GM12878 (cell line): ENCODE results near the gene TMEM256. TPM values are rescaled to one million over a fixed set of nuclear protein-coding genes. Genes with fewer than 3 reads are reported as not detected.

Source experiments
- ATAC-seq: fragments of 200-7000 bp; cut with Tn5 transposase; 3 replicates; pipeline ENCODE4 v1.9.1; 2020; ENCODE audit warnings: mild to moderate bottlenecking, moderate library complexity
- BruUV-seq: library from RNA; stranded (reverse); fragments of 400-500 nt; replicated peaks from 2 replicates; lab custom pipeline; 2021; lab: Mats Ljungman, UMichigan
- CTCF ChIA-PET: fragments of 300-600 bp; sonication (Branson Sonifier 250); formaldehyde crosslinking; extraction: SDS; loops from one replicate; lab custom pipeline; 2021; ENCODE audit warnings: inconsistent platforms; lab: Yijun Ruan, JAX
- POLR2A ChIA-PET: fragments of 350-600 bp; formaldehyde crosslinking; extraction: SDS; loops from one replicate; lab custom pipeline; 2021; ENCODE audit warnings: inconsistent platforms; lab: Charles Lee
- RAD21 ChIA-PET: fragments of 300-600 bp; sonication (Branson Sonifier 250); formaldehyde crosslinking; loops from one replicate; lab custom pipeline; 2023; ENCODE audit warnings: antibody characterized with exemption; ENCODE audit not compliant: unreplicated experiment; lab: Charles Lee
- SMC1A ChIA-PET: fragments of 300-600 bp; sonication (Branson Sonifier 250); formaldehyde crosslinking; loops from one replicate; lab custom pipeline; 2023; ENCODE audit not compliant: unreplicated experiment, uncharacterized antibody; lab: Charles Lee
- DNase-seq: peaks from one replicate; pipeline ENCODE4 v3.0.0-alpha.2; 2011; ENCODE audit warnings: low read depth, low spot score
- FAIRE-seq: peaks from 3 replicates; lab custom pipeline; 2011; peaks lifted over from hg19 to GRCh38; lab: Jason Lieb, UNC
- H2AFZ ChIP-seq: 2 replicates; pipeline ENCODE4 v1.6.0; 2011; ENCODE audit warnings: low read depth, low read length, control low read depth; ENCODE audit not compliant: control insufficient read depth
- H3K27ac ChIP-seq: 2 replicates; pipeline ENCODE4 v1.5.1; 2011; ENCODE audit warnings: control low read depth; ENCODE audit not compliant: control insufficient read depth, insufficient read depth
- H3K27me3 ChIP-seq, 2 experiments: replicated peaks in 1 of 2; 2 replicates each; pipeline versions ENCODE4 v1.6.0 to v1.6.1; 2011; ENCODE audit warnings: low read length in 1 of 2; ENCODE audit not compliant: control insufficient read depth in 2 of 2, insufficient read depth in 2 of 2
- H3K36me3 ChIP-seq, 2 experiments: 2 replicates each; pipeline ENCODE4 v1.5.1; 2011; ENCODE audit warnings: low read length in 1 of 2; ENCODE audit not compliant: control insufficient read depth in 2 of 2, insufficient read depth in 2 of 2
- H3K4me1 ChIP-seq: 2 replicates; pipeline ENCODE4 v1.6.1; 2011; ENCODE audit warnings: mild to moderate bottlenecking, low read length, moderate library complexity, mixed read lengths; ENCODE audit not compliant: control insufficient read depth, insufficient read depth
- H3K4me2 ChIP-seq: 2 replicates; pipeline ENCODE4 v1.6.0; 2011; ENCODE audit warnings: control low read depth; ENCODE audit not compliant: control insufficient read depth, insufficient read depth
- H3K4me3 ChIP-seq: fragments of 200-600 bp; sonication (generic); 2 replicates; pipeline ENCODE4 v1.5.1; 2016
- H3K79me2 ChIP-seq: 2 replicates; pipeline ENCODE4 v1.6.0; 2011; ENCODE audit warnings: low read length; ENCODE audit not compliant: control insufficient read depth, insufficient read depth
- H3K9ac ChIP-seq: 2 replicates; pipeline ENCODE4 v1.8.0; 2011; ENCODE audit warnings: low read length, control low read depth, mixed read lengths; ENCODE audit not compliant: control insufficient read depth, insufficient read depth
- H3K9me3 ChIP-seq: replicated peaks from 3 replicates; pipeline ENCODE4 v1.5.1; 2011; ENCODE audit warnings: mild to moderate bottlenecking, low read length; ENCODE audit not compliant: control insufficient read depth, insufficient read depth
- H4K20me1 ChIP-seq: 2 replicates; pipeline ENCODE4 v1.6.0; 2011; ENCODE audit not compliant: control insufficient read depth, insufficient read depth
- ATF7 ChIP-seq: fragments of 450-650 bp; IDR thresholded peaks from 2 replicates; pipeline ENCODE4 v1.6.1; 2016; ENCODE audit warnings: low read depth, mild to moderate bottlenecking
- EED ChIP-seq: sonication (generic); IDR thresholded peaks from 2 replicates; pipeline ENCODE4 v1.6.1; 2016; ENCODE audit warnings: antibody characterized with exemption, low read depth
- IRF4 ChIP-seq: IDR thresholded peaks from 2 replicates; pipeline ENCODE4 v1.6.1; 2011; ENCODE audit warnings: low read depth, low read length
- NFYA ChIP-seq: IDR thresholded peaks from 2 replicates; pipeline ENCODE4 v1.6.1; 2011; ENCODE audit warnings: low read depth, mild to moderate bottlenecking, low read length, improper control_type of control experiment, borderline replicate concordance
- RBBP5 ChIP-seq: fragments of 200-600 bp; sonication (generic); conservative IDR thresholded peaks from 2 replicates; pipeline ENCODE4 v1.6.1; 2016
- WGBS: methylation state at CpG from one replicate; pipeline ENCODE4 v1.1.6; 2016; ENCODE audit warnings: low lambda C conversion rate; ENCODE audit not compliant: insufficient replicate concordance, insufficient coverage; ENCODE audit errors: missing lambda C conversion rate; 5-methylcytosine and 5-hydroxymethylcytosine counted together
- in situ Hi-C: fragments of 300-500 bp; cut with MboI; formaldehyde crosslinking; loops from 9 replicates; pipeline ENCODE4 v1.14.3; 2018; ENCODE audit warnings: mixed read lengths
- intact Hi-C: fragments of 100-400 bp; cut with micrococcal nuclease; formaldehyde crosslinking; loops from one replicate; pipeline ENCODE4 v1.14.2; 2022; ENCODE audit not compliant: unreplicated experiment
- polyA plus RNA-seq, 11 experiments: library from polyadenylated mRNA; depleted of rRNA in 4 of 11; unstranded in 6 of 11; stranded (reverse) in 5 of 11; fragments of >200 nt; fragmentation: Nextera tagmentation in 4 of 11; fragmentation: Illumina TruSeq in 1 of 11; extraction: Ambion mirVana in 4 of 11; extraction: Trizol in 1 of 11; gene quantifications; 1 replicate in 1 of 11; 2 replicates in 10 of 11; pipeline versions ENCODE4 v1.2.1 to v1.2.3, GENCODE V29; 2011 to 2016; ENCODE audit warnings: inconsistent platforms in 2 of 11, missing spikeins in 2 of 11, low read depth in 1 of 11
- total RNA-seq, 4 experiments: library from RNA; depleted of rRNA in 3 of 4; stranded (reverse); fragments of >200 nt in 3 of 4; fragmentation: Illumina TruSeq in 1 of 4; extraction: Trizol in 1 of 4; gene quantifications; 2 replicates each; pipeline versions ENCODE4 v1.2.1 to v1.2.3, GENCODE V29; 2013 to 2021
- TF ChIP-seq, protein P1 (sequence below): fragments of 450-650 bp; IDR thresholded peaks from 2 replicates; pipeline ENCODE4 v1.6.1; 2016; ENCODE audit warnings: mild to moderate bottlenecking
- TF ChIP-seq, protein P2 (sequence below): IDR thresholded peaks from 2 replicates; pipeline ENCODE4 v1.6.1; 2011; ENCODE audit warnings: low read depth, mild to moderate bottlenecking, low read length, moderate library complexity, borderline replicate concordance; ENCODE audit errors: extremely low read depth
- TF ChIP-seq, protein P3 (sequence below): IDR thresholded peaks from 2 replicates; pipeline ENCODE4 v1.6.1; 2012; ENCODE audit warnings: low read depth, low read length, improper control_type of control experiment
- TF ChIP-seq, protein P4 (sequence below): fragments of 450-650 bp; conservative IDR thresholded peaks from 2 replicates; pipeline ENCODE4 v1.6.1; 2017; ENCODE audit warnings: mild to moderate bottlenecking, moderate library complexity
- TF ChIP-seq, protein P5 (sequence below): fragments of 450-650 bp; formaldehyde crosslinking; IDR thresholded peaks from 2 replicates; pipeline ENCODE4 v1.5.0; 2022; ENCODE audit warnings: mild to moderate bottlenecking, missing genetic modification characterization
- TF ChIP-seq, protein P6 (sequence below): fragments of 150-350 bp; IDR thresholded peaks from 2 replicates; pipeline ENCODE4 v1.6.1; 2016; ENCODE audit warnings: low read depth, low read length

TMEM256 gene
- total and polyA plus RNA-seq, 10 of the 15 experiments (the other 5 are each of a cell fraction or from before 2014, with no cell fraction given), result 57.3 to 342 (median 95.7) TPM

DNA sequence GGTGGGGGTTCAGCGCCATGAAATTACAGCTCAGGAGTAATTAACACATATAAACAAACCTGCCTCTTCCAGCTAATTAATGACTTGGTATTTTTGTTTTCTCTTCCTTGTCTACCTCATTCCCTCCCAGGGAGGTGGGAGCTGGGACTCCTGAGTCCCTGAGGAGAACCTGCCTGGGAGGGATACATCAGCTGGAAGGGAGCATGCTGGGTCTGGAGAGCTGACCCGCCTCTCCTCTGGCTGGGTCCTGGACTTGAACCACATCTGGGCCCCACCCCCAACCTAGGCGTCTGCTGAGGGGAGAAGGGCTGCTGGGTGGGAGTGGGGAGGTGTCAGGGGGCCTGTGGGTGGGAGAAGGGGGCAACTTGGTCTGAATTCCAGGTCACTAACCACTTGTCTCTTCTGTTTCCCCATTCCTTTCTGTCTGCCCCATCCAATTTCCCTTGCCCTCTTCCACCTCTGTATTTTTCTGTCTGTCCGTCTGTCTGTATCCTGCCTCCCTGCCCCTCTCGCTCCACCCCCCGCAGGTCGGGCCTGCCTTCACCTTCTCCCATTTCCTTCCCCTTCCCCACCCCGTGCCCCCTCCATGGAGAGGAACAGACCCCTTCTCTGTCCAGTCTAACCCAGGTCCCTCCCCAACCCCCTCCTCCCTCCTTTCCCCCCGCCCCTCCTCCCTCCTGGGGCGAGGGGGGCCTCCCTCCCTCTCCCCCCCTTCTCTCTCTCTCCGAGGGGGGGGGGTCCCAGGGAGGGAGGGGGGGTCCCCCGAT lies 3.8 kb upstream of the TMEM256 start, which contains the start of gene NLGN2:
TSS of gene NLGN2 (plus strand) at position 361 of the 767 bp plus-strand sequence. CDS start 411 bp downstream, outside the sequence.
- Histone ChIP-seq H4K20me1 (no peaks in the 10 kb centered on the region), H3K79me2 (peaks cover 2% of the 10 kb centered on the region), H3K36me3 (no peaks in the 10 kb centered on the region), H3K4me1 (peaks cover 3% of the 10 kb centered on the region; the same call in 1 of the 2 replicates), H3K27ac (no peak within 1 kb of the TSS), H3K27me3 (peaks cover 0 to 6% of the 10 kb centered on the region in 2 experiments; a peak in 2 of 4 replicates), H3K4me2 (no peak within 1 kb of the TSS), H2AFZ (no peak within 1 kb of the TSS), H3K9ac (no peak within 1 kb of the TSS), H3K4me3 (no peak within 1 kb of the TSS), H3K9me3 (no peaks in the 10 kb centered on the region)
- POLR2A ChIA-PET, result interaction anchor here (1.4 kb wide), 1 partner anchor 11 kb away, joined by 3 read pairs; no protein-coding TSS in a partner anchor
- no peak for ATAC-seq
- SMC1A ChIA-PET, result no interaction called here
- 55% methylated on average over 4 of the region's 12 CpGs for WGBS
- FAIRE-seq, result no peak
- no TSS peak for BruUV-seq
- intact Hi-C loops, result no loop called here
- in situ Hi-C loops, result no loop called here
- CTCF ChIA-PET, result no interaction called here
- no peak for DNase-seq
- RAD21 ChIA-PET, result no interaction called here
- TF ChIP-seq IRF4, result no peak
- TF ChIP-seq ATF7, result no peak
- no peak for TF ChIP-seq EED
- TF ChIP-seq, protein P1, sequence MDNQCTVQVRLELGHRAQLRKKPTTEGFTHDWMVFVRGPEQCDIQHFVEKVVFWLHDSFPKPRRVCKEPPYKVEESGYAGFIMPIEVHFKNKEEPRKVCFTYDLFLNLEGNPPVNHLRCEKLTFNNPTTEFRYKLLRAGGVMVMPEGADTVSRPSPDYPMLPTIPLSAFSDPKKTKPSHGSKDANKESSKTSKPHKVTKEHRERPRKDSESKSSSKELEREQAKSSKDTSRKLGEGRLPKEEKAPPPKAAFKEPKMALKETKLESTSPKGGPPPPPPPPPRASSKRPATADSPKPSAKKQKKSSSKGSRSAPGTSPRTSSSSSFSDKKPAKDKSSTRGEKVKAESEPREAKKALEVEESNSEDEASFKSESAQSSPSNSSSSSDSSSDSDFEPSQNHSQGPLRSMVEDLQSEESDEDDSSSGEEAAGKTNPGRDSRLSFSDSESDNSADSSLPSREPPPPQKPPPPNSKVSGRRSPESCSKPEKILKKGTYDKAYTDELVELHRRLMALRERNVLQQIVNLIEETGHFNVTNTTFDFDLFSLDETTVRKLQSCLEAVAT, result no peak
- TF ChIP-seq NFYA, result no peak
- TF ChIP-seq, protein P2, sequence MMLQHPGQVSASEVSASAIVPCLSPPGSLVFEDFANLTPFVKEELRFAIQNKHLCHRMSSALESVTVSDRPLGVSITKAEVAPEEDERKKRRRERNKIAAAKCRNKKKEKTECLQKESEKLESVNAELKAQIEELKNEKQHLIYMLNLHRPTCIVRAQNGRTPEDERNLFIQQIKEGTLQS, result no peak
- TF ChIP-seq, protein P3, sequence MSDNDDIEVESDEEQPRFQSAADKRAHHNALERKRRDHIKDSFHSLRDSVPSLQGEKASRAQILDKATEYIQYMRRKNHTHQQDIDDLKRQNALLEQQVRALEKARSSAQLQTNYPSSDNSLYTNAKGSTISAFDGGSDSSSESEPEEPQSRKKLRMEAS, result no peak
- TF ChIP-seq, protein P4, sequence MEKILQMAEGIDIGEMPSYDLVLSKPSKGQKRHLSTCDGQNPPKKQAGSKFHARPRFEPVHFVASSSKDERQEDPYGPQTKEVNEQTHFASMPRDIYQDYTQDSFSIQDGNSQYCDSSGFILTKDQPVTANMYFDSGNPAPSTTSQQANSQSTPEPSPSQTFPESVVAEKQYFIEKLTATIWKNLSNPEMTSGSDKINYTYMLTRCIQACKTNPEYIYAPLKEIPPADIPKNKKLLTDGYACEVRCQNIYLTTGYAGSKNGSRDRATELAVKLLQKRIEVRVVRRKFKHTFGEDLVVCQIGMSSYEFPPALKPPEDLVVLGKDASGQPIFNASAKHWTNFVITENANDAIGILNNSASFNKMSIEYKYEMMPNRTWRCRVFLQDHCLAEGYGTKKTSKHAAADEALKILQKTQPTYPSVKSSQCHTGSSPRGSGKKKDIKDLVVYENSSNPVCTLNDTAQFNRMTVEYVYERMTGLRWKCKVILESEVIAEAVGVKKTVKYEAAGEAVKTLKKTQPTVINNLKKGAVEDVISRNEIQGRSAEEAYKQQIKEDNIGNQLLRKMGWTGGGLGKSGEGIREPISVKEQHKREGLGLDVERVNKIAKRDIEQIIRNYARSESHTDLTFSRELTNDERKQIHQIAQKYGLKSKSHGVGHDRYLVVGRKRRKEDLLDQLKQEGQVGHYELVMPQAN, result no peak
- TF ChIP-seq, protein P5, sequence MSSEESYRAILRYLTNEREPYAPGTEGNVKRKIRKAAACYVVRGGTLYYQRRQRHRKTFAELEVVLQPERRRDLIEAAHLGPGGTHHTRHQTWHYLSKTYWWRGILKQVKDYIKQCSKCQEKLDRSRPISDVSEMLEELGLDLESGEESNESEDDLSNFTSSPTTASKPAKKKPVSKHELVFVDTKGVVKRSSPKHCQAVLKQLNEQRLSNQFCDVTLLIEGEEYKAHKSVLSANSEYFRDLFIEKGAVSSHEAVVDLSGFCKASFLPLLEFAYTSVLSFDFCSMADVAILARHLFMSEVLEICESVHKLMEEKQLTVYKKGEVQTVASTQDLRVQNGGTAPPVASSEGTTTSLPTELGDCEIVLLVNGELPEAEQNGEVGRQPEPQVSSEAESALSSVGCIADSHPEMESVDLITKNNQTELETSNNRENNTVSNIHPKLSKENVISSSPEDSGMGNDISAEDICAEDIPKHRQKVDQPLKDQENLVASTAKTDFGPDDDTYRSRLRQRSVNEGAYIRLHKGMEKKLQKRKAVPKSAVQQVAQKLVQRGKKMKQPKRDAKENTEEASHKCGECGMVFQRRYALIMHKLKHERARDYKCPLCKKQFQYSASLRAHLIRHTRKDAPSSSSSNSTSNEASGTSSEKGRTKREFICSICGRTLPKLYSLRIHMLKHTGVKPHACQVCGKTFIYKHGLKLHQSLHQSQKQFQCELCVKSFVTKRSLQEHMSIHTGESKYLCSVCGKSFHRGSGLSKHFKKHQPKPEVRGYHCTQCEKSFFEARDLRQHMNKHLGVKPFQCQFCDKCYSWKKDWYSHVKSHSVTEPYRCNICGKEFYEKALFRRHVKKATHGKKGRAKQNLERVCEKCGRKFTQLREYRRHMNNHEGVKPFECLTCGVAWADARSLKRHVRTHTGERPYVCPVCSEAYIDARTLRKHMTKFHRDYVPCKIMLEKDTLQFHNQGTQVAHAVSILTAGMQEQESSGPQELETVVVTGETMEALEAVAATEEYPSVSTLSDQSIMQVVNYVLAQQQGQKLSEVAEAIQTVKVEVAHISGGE (CRISPR knock-in tag), result no peak
- TF ChIP-seq, protein P6, sequence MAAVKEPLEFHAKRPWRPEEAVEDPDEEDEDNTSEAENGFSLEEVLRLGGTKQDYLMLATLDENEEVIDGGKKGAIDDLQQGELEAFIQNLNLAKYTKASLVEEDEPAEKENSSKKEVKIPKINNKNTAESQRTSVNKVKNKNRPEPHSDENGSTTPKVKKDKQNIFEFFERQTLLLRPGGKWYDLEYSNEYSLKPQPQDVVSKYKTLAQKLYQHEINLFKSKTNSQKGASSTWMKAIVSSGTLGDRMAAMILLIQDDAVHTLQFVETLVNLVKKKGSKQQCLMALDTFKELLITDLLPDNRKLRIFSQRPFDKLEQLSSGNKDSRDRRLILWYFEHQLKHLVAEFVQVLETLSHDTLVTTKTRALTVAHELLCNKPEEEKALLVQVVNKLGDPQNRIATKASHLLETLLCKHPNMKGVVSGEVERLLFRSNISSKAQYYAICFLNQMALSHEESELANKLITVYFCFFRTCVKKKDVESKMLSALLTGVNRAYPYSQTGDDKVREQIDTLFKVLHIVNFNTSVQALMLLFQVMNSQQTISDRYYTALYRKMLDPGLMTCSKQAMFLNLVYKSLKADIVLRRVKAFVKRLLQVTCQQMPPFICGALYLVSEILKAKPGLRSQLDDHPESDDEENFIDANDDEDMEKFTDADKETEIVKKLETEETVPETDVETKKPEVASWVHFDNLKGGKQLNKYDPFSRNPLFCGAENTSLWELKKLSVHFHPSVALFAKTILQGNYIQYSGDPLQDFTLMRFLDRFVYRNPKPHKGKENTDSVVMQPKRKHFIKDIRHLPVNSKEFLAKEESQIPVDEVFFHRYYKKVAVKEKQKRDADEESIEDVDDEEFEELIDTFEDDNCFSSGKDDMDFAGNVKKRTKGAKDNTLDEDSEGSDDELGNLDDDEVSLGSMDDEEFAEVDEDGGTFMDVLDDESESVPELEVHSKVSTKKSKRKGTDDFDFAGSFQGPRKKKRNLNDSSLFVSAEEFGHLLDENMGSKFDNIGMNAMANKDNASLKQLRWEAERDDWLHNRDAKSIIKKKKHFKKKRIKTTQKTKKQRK, result no peak
- TF ChIP-seq RBBP5, result no peak
